HUES48 (cell line): ENCODE results near the gene FOXA2.
"Not testable (repeated sequence)": the region's sequence is repeated elsewhere in the genome, so short reads cannot be mapped to it uniquely, and the experiment has no call there.

Experiments
- H3K27ac ChIP-seq: one replicate; pipeline ENCODE4 v1.7.0; 2013; ENCODE audit warnings: low read depth, low read length, inconsistent platforms
- H3K27me3 ChIP-seq: 2 replicates; pipeline ENCODE4 v1.6.1; 2013; ENCODE audit warnings: mild to moderate bottlenecking, low read length; ENCODE audit not compliant: control insufficient read depth, insufficient read depth
- H3K36me3 ChIP-seq: 2 replicates; pipeline ENCODE4 v1.6.1; 2013; ENCODE audit warnings: low read length; ENCODE audit not compliant: control insufficient read depth, insufficient read depth
- H3K4me1 ChIP-seq: 2 replicates; pipeline ENCODE4 v1.6.1; 2013; ENCODE audit warnings: mild to moderate bottlenecking, low read length; ENCODE audit not compliant: control insufficient read depth, insufficient read depth
- H3K4me3 ChIP-seq: 2 replicates; pipeline ENCODE4 v1.5.1; 2013; ENCODE audit warnings: mild to moderate bottlenecking, low read depth, low read length
- H3K9ac ChIP-seq: 2 replicates; pipeline ENCODE4 v1.6.1; 2013; ENCODE audit warnings: mild to moderate bottlenecking, low read depth, low read length, moderate library complexity
- H3K9me3 ChIP-seq: 2 replicates; pipeline ENCODE4 v1.6.1; 2013; ENCODE audit warnings: low read length; ENCODE audit not compliant: control insufficient read depth, insufficient read depth

Gene FOXA2

GRCh38 chr20:22554391-22554790 lies 30.0 kb downstream of the FOXA2 start:
- Histone ChIP-seq H3K4me1 (peaks cover 38% of the 10 kb centered on the region), H3K27ac (no peak overlapping the region), H3K9me3 (no peaks in the 10 kb centered on the region), H3K27me3 (peaks cover 49% of the 10 kb centered on the region), H3K9ac (no peak overlapping the region), H3K4me3 (no peak overlapping the region), H3K36me3 (no peaks in the 10 kb centered on the region)

- H3K36me3 ChIP-seq, H3K4me3 ChIP-seq, H3K9me3 ChIP-seq, H3K9ac ChIP-seq, H3K4me1 ChIP-seq, H3K27ac ChIP-seq: not testable (repeated sequence)
- peaks cover 11% of the 10 kb centered on the region for H3K27me3 ChIP-seq
Observed at GRCh38 chr20:22550514-22550913, 33.9 kb downstream of the FOXA2 start.

- no peak overlapping the region for H3K9ac ChIP-seq
- no peaks in the 10 kb centered on the region for H3K4me1 ChIP-seq
- H3K9me3 ChIP-seq = no peaks in the 10 kb centered on the region
- H3K36me3 ChIP-seq = no peaks in the 10 kb centered on the region
- H3K27me3 ChIP-seq = no peaks in the 10 kb centered on the region
- no peak overlapping the region for H3K27ac ChIP-seq
- H3K4me3 ChIP-seq = no peak overlapping the region
Observed at GRCh38 chr20:22548040-22548439, 36.3 kb downstream of the FOXA2 start.

GRCh38 chr20:22546344-22546743 lies 38.0 kb downstream of the FOXA2 start:
- Histone ChIP-seq H3K9me3 (no peaks in the 10 kb centered on the region), H3K27me3 (no peaks in the 10 kb centered on the region), H3K27ac (no peak overlapping the region), H3K36me3 (no peaks in the 10 kb centered on the region), H3K9ac (no peak overlapping the region), H3K4me1 (no peaks in the 10 kb centered on the region), H3K4me3 (no peak overlapping the region)

GRCh38 chr20:22545045-22545444 lies 39.3 kb downstream of the FOXA2 start:
- no peak overlapping the region for H3K9ac ChIP-seq
- no peak overlapping the region for H3K27ac ChIP-seq
- no peaks in the 10 kb centered on the region for H3K9me3 ChIP-seq
- no peak overlapping the region for H3K4me3 ChIP-seq
- H3K36me3 ChIP-seq = no peaks in the 10 kb centered on the region
- no peaks in the 10 kb centered on the region for H3K4me1 ChIP-seq
- no peaks in the 10 kb centered on the region for H3K27me3 ChIP-seq

GRCh38 chr20:22544462-22544861 lies 39.9 kb downstream of the FOXA2 start:
- Histone ChIP-seq H3K9ac (no peak overlapping the region), H3K4me3 (no peak overlapping the region), H3K27me3 (no peaks in the 10 kb centered on the region), H3K4me1 (no peaks in the 10 kb centered on the region), H3K36me3 (no peaks in the 10 kb centered on the region), H3K27ac (no peak overlapping the region), H3K9me3 (no peaks in the 10 kb centered on the region)

GRCh38 chr20:22542427-22542826 lies 41.9 kb downstream of the FOXA2 start:
- Histone ChIP-seq H3K9me3 (no peaks in the 10 kb centered on the region), H3K9ac (no peak overlapping the region), H3K27ac (no peak overlapping the region), H3K36me3 (no peaks in the 10 kb centered on the region), H3K4me1 (no peaks in the 10 kb centered on the region), H3K27me3 (no peaks in the 10 kb centered on the region), H3K4me3 (no peak overlapping the region)

GRCh38 chr20:22540832-22541231 lies 43.5 kb downstream of the FOXA2 start:
- Histone ChIP-seq H3K9ac (no peak overlapping the region), H3K36me3 (no peaks in the 10 kb centered on the region), H3K4me1 (no peaks in the 10 kb centered on the region), H3K27ac (no peak overlapping the region), H3K9me3 (no peaks in the 10 kb centered on the region), H3K4me3 (no peak overlapping the region), H3K27me3 (no peaks in the 10 kb centered on the region)

- Histone ChIP-seq H3K27ac (no peak overlapping the region), H3K27me3 (no peaks in the 10 kb centered on the region), H3K9ac (no peak overlapping the region), H3K36me3 (no peaks in the 10 kb centered on the region), H3K4me1 (no peaks in the 10 kb centered on the region), H3K4me3 (no peak overlapping the region), H3K9me3 (no peaks in the 10 kb centered on the region)
Observed at GRCh38 chr20:22536956-22537756, 47.2 kb downstream of the FOXA2 start.

GRCh38 chr20:22536141-22536828 lies 48.1 kb downstream of the FOXA2 start:
- Histone ChIP-seq H3K4me3 (no peak overlapping the region), H3K9ac (no peak overlapping the region), H3K9me3 (no peaks in the 10 kb centered on the region), H3K4me1 (no peaks in the 10 kb centered on the region), H3K36me3 (no peaks in the 10 kb centered on the region), H3K27ac (no peak overlapping the region), H3K27me3 (no peaks in the 10 kb centered on the region)

- H3K4me3 ChIP-seq = no peak overlapping the region
- no peaks in the 10 kb centered on the region for H3K9me3 ChIP-seq
- peaks cover 2% of the 10 kb centered on the region; the same call in 1 of the 2 replicates for H3K4me1 ChIP-seq
- no peak overlapping the region for H3K27ac ChIP-seq
- no peaks in the 10 kb centered on the region for H3K36me3 ChIP-seq
- H3K27me3 ChIP-seq = no peaks in the 10 kb centered on the region
- no peak overlapping the region for H3K9ac ChIP-seq
Observed at GRCh38 chr20:22535483-22535882, 48.9 kb downstream of the FOXA2 start.
